IMR-90 (cell line): ENCODE results near the gene HINT2. TPM values are rescaled to one million over a fixed set of nuclear protein-coding genes. Genes with fewer than 3 reads are reported as not detected.

Experiments
- ATAC-seq: fragments of 200-7000 bp; cut with Tn5 transposase; 2 replicates; pipeline ENCODE4 v1.9.1; 2020; ENCODE audit warnings: low read depth, mild to moderate bottlenecking, moderate library complexity
- BruUV-seq: library from RNA; stranded (reverse); fragments of 400-500 nt; replicated peaks from 2 replicates; lab custom pipeline; 2021; lab: Mats Ljungman, UMichigan
- CTCF ChIA-PET: fragments of 300-600 bp; formaldehyde crosslinking; extraction: SDS; loops from one replicate; lab custom pipeline; 2021; ENCODE audit warnings: antibody characterized with exemption; lab: Yijun Ruan, JAX
- POLR2A ChIA-PET: fragments of 300-600 bp; sonication (Branson Sonifier 250); formaldehyde crosslinking; loops from one replicate; lab custom pipeline; 2022; ENCODE audit warnings: antibody characterized with exemption; ENCODE audit not compliant: unreplicated experiment; lab: Charles Lee
- DNase-seq: peaks from one replicate; pipeline ENCODE4 v3.0.0; 2013
- H2AFZ ChIP-seq: replicated peaks from 2 replicates; pipeline ENCODE3; 2013; ENCODE audit warnings: low read length, mild to moderate bottlenecking; ENCODE audit not compliant: poor library complexity
- H2AK5ac ChIP-seq: 2 replicates; pipeline ENCODE4 v1.6.1; 2013; ENCODE audit warnings: low read depth, low read length, inconsistent platforms
- H2AK9ac ChIP-seq: replicated peaks from 2 replicates; pipeline ENCODE3; 2013; ENCODE audit warnings: mild to moderate bottlenecking, low read depth, low read length, moderate library complexity; ENCODE audit not compliant: poor library complexity
- H2BK120ac ChIP-seq: 2 replicates; pipeline ENCODE4 v1.6.1; 2013; ENCODE audit warnings: low read depth, low read length, inconsistent platforms
- H2BK15ac ChIP-seq: 3 replicates; pipeline ENCODE4 v1.6.1; 2013; ENCODE audit warnings: low read depth, low read length, inconsistent platforms
- H2BK20ac ChIP-seq: 2 replicates; pipeline ENCODE4 v1.6.1; 2013; ENCODE audit warnings: low read depth, mild to moderate bottlenecking, inconsistent platforms, low read length, moderate library complexity
- H2BK5ac ChIP-seq: 2 replicates; pipeline ENCODE4 v1.6.1; 2013; ENCODE audit warnings: mild to moderate bottlenecking, low read depth, low read length, inconsistent platforms; ENCODE audit not compliant: poor library complexity, severe bottlenecking
- H3K14ac ChIP-seq: replicated peaks from 2 replicates; pipeline ENCODE4 v1.6.1; 2013; ENCODE audit warnings: low read depth, low read length, inconsistent platforms
- H3K18ac ChIP-seq: 2 replicates; pipeline ENCODE4 v1.6.1; 2013; ENCODE audit warnings: low read depth, low read length, control low read depth
- H3K23ac ChIP-seq: 2 replicates; pipeline ENCODE4 v1.6.1; 2013; ENCODE audit warnings: low read depth, low read length, inconsistent platforms
- H3K27ac ChIP-seq: 2 replicates; pipeline ENCODE4 v1.5.1; 2013; ENCODE audit warnings: mild to moderate bottlenecking, control low read depth, low read length; ENCODE audit not compliant: insufficient read depth
- H3K27me3 ChIP-seq: 2 replicates; pipeline ENCODE4 v1.6.1; 2013; ENCODE audit warnings: low read length; ENCODE audit not compliant: control insufficient read depth, insufficient read depth
- H3K36me3 ChIP-seq: 2 replicates; pipeline ENCODE4 v1.6.1; 2013; ENCODE audit warnings: low read length, mixed read lengths; ENCODE audit not compliant: control insufficient read depth, insufficient read depth
- H3K4ac ChIP-seq: 2 replicates; pipeline ENCODE4 v1.6.1; 2013; ENCODE audit warnings: low read depth, low read length, inconsistent platforms
- H3K4me1 ChIP-seq: 2 replicates; pipeline ENCODE4 v1.6.1; 2013; ENCODE audit warnings: low read length, mixed read lengths; ENCODE audit not compliant: control insufficient read depth, insufficient read depth
- H3K4me2 ChIP-seq: 2 replicates; pipeline ENCODE4 v1.6.1; 2013; ENCODE audit warnings: low read depth, mild to moderate bottlenecking, control low read depth, low read length, moderate library complexity
- H3K4me3 ChIP-seq: 2 replicates; pipeline ENCODE4 v1.5.1; 2013; ENCODE audit warnings: low read depth, mild to moderate bottlenecking, control low read depth, low read length, moderate library complexity; ENCODE audit not compliant: insufficient read depth
- H3K56ac ChIP-seq: 2 replicates; pipeline ENCODE4 v1.6.1; 2013; ENCODE audit warnings: low read length, inconsistent platforms; ENCODE audit not compliant: insufficient read depth; ENCODE audit errors: extremely low read depth
- H3K79me1 ChIP-seq, 2 experiments: 2 replicates each; pipeline ENCODE4 v1.6.1; 2013; ENCODE audit warnings: low read length in 2 of 2, inconsistent platforms in 1 of 2, low read depth in 1 of 2
- H3K9ac ChIP-seq: 2 replicates; pipeline ENCODE4 v1.6.1; 2013; ENCODE audit warnings: low read depth, low read length, control low read depth
- H3K9me1 ChIP-seq: 2 replicates; pipeline ENCODE4 v1.6.1; 2013; ENCODE audit warnings: low read length, inconsistent platforms; ENCODE audit not compliant: insufficient read depth
- H3K9me3 ChIP-seq: 2 replicates; pipeline ENCODE4 v1.6.1; 2013; ENCODE audit warnings: low read length; ENCODE audit not compliant: control insufficient read depth, insufficient read depth
- H4K20me1 ChIP-seq: 2 replicates; pipeline ENCODE4 v1.6.1; 2013; ENCODE audit warnings: low read length, inconsistent platforms; ENCODE audit not compliant: insufficient read depth
- H4K5ac ChIP-seq: 2 replicates; pipeline ENCODE4 v1.6.1; 2013; ENCODE audit warnings: mild to moderate bottlenecking, low read depth, low read length, control low read depth
- H4K8ac ChIP-seq, 2 experiments: 2 replicates each; pipeline ENCODE4 v1.6.1; 2013; ENCODE audit warnings: low read depth in 2 of 2, low read length in 2 of 2, control low read depth in 1 of 2, inconsistent platforms in 1 of 2
- H4K91ac ChIP-seq: 2 replicates; pipeline ENCODE4 v1.6.1; 2013; ENCODE audit warnings: low read depth, low read length, inconsistent platforms; ENCODE audit not compliant: insufficient read depth
- RFX5 ChIP-seq: IDR thresholded peaks from 2 replicates; pipeline ENCODE4 v1.8.0; 2012; ENCODE audit warnings: low read depth, mild to moderate bottlenecking, low read length, moderate library complexity
- WGBS, 2 experiments: methylation state at CpG; one replicate each; pipeline versions ENCODE4 v1.1.5 to v1.1.7; 2013; ENCODE audit warnings: missing lambda C conversion rate in 2 of 2; ENCODE audit not compliant: insufficient read length in 1 of 2; ENCODE audit errors: extremely low coverage in 2 of 2; 5-methylcytosine and 5-hydroxymethylcytosine counted together
- dilution Hi-C: fragments of 300-500 bp; cut with HindIII; formaldehyde crosslinking; loops from one replicate; pipeline ENCODE4 v1.14.3; 2018; ENCODE audit warnings: low sequenced_read_pairs; ENCODE audit not compliant: unreplicated experiment
- in situ Hi-C: fragments of 300-500 bp; cut with MboI; formaldehyde crosslinking; loops from 3 replicates; pipeline ENCODE4 v1.14.3; 2019; ENCODE audit warnings: low sequenced_read_pairs, inconsistent platforms, mixed read lengths
- intact Hi-C: fragments of 100-400 bp; cut with micrococcal nuclease; formaldehyde crosslinking; loops from 2 replicates; pipeline ENCODE4 v1.10.0; 2022
- polyA plus RNA-seq, 3 experiments: library from polyadenylated mRNA; depleted of rRNA; stranded (reverse); fragments of >200 nt; gene quantifications; 2 replicates each; pipeline ENCODE4 v1.2.3, GENCODE V29; 2012; ENCODE audit warnings: low replicate concordance in 1 of 3
- total RNA-seq: library from RNA; depleted of rRNA; stranded (reverse); fragments of >200 nt; gene quantifications from 2 replicates; pipeline ENCODE4 v1.2.3, GENCODE V29; 2012

Gene HINT2
- total and polyA plus RNA-seq, 2 of the 4 experiments (the other 2 are of a cell fraction): 7.5 to 20.6 TPM

DNA sequence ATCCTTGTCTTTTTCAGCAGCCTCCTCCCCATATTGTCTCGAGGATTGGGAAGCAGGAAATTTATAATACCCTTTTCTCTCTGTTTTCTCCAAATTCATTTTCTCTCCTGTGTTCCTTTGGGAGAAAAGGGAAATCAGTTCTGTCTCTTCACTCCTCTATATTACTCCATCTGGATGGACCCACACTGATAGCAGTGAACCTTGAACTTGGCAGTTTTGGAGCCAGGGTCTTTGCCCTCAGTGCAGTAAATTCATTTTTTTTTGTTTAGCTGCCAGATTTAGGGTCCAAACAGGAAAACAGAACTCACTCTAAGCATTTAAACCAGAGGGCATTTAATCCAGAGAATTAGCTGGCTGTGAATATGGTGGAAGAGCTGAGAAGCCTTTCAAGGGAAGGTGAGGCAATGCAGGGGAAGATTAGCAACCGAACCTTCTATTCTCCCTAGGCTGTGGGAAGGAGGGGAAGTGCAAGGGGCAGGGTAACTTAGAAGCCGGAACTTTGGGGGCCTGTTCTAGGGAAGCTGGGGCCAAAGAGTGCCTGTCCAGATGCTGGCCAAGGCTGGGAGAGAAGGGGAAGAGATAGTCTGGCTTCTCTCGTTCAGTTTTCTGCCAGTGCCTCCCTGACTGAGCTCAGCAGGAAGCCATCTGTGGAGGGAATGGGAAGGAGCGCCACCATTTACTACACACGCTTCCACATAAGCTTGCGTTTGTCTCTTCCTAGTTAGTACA, 39.8 kb downstream of the HINT2 start:
- no peak overlapping the region for H2AK9ac ChIP-seq
- WGBS, 2 experiments: no CpG with 5 or more reads among the region's 7 CpGs
- H3K18ac ChIP-seq: no peak overlapping the region
- H3K4me1 ChIP-seq: peaks cover 1% of the 10 kb centered on the region; the same call in 1 of the 2 replicates
- H4K8ac ChIP-seq: no peak overlapping the region
- no peak overlapping the region for H2BK5ac ChIP-seq
- no peak for TF ChIP-seq RFX5
- in situ Hi-C loops: loop anchor here (5.0 kb wide), 1 partner anchor 107 kb away; no protein-coding TSS in a partner anchor
- dilution Hi-C loops: no loop called here
- CTCF ChIA-PET: interaction anchor here (0.6 to 0.7 kb wide), 2 partner anchors 51 to 611 kb away, joined by 3 read pairs; no protein-coding TSS in a partner anchor
- no peak overlapping the region for H3K23ac ChIP-seq
- no peaks in the 10 kb centered on the region for H4K20me1 ChIP-seq
- no peak overlapping the region for H2BK15ac ChIP-seq
- H3K14ac ChIP-seq: no peak overlapping the region
- ATAC-seq: no peak
- H4K91ac ChIP-seq: no peak overlapping the region
- no peak overlapping the region for H2BK20ac ChIP-seq
- H3K36me3 ChIP-seq: no peaks in the 10 kb centered on the region
- no peak overlapping the region for H4K5ac ChIP-seq
- no peak overlapping the region for H3K56ac ChIP-seq
- H3K4me3 ChIP-seq: no peak overlapping the region
- DNase-seq: no peak
- H3K27ac ChIP-seq: no peak overlapping the region
- POLR2A ChIA-PET: no interaction called here
- H3K27me3 ChIP-seq: peaks cover 27% of the 10 kb centered on the region
- H3K9ac ChIP-seq: no peak overlapping the region
- H2AK5ac ChIP-seq: no peak overlapping the region
- H3K9me3 ChIP-seq: no peaks in the 10 kb centered on the region
- no peaks in the 10 kb centered on the region; the same call in 1 of the 2 replicates for H3K9me1 ChIP-seq
- BruUV-seq: no TSS peak
- H2BK120ac ChIP-seq: no peak overlapping the region
- intact Hi-C loops: no loop called here
- no peak overlapping the region for H3K4me2 ChIP-seq
- H2AFZ ChIP-seq: peak overlapping the region; percentile 55
- no peaks in the 10 kb centered on the region for H3K79me1 ChIP-seq
- no peak overlapping the region for H3K4ac ChIP-seq
